SK-N-SH (cell line): ENCODE measurements around the gene HHIP. TPM values are rescaled to one million over a fixed set of nuclear protein-coding genes. Genes with fewer than 3 reads are reported as not detected.

Source experiments
- CTCF ChIA-PET: fragments of 300-600, 350-600 bp; formaldehyde crosslinking; extraction: SDS; loops from one replicate; lab custom pipeline; 2021; lab: Yijun Ruan, JAX
- POLR2A ChIA-PET: fragments of 350-600 bp; sonication (Branson Sonifier 250); formaldehyde crosslinking; extraction: SDS; loops from one replicate; lab custom pipeline; 2020; ENCODE audit warnings: antibody characterized with exemption, inconsistent platforms; lab: Yijun Ruan, JAX
- DNase-seq: peaks from one replicate; pipeline ENCODE4 v3.0.0; 2012
- H2AFZ ChIP-seq: fragments of 200-600 bp; sonication (generic); 2 replicates; pipeline ENCODE4 v1.8.1; 2016; ENCODE audit warnings: antibody characterized with exemption, mild to moderate bottlenecking, low read depth
- H3F3A ChIP-seq: fragments of 200-600 bp; sonication (generic); replicated peaks from 2 replicates; pipeline ENCODE3; 2016; ENCODE audit warnings: antibody characterized with exemption, mild to moderate bottlenecking; ENCODE audit not compliant: insufficient read depth
- H3K27ac ChIP-seq, 2 experiments: fragments of 200-500 bp in 1 of 2; fragments of 200-600 bp in 1 of 2; sonication (Bioruptor generic) in 1 of 2; sonication (generic), shearing (Covaris generic) in 1 of 2; 2 replicates each; pipeline versions ENCODE4 v1.5.1 to v1.6.1; 2014 to 2016; ENCODE audit warnings: low read depth in 2 of 2, inconsistent platforms in 1 of 2, low read length in 1 of 2, mild to moderate bottlenecking in 1 of 2, mixed read lengths in 1 of 2
- H3K27me3 ChIP-seq: fragments of 200-600 bp; sonication (generic), shearing (Covaris generic); 2 replicates; pipeline ENCODE4 v1.6.1; 2016; ENCODE audit warnings: mixed run types; ENCODE audit not compliant: insufficient read depth
- H3K36me3 ChIP-seq, 2 experiments: fragments of 200-500 bp in 1 of 2; fragments of 200-600 bp in 1 of 2; sonication (Bioruptor generic) in 1 of 2; sonication (generic) in 1 of 2; replicated peaks in 1 of 2; 2 replicates each; pipeline versions ENCODE3 to v1.5.1; 2014 to 2016; ENCODE audit warnings: low read length in 1 of 2, mild to moderate bottlenecking in 1 of 2; ENCODE audit not compliant: insufficient read depth in 2 of 2, control insufficient read depth in 1 of 2
- H3K4me1 ChIP-seq, 2 experiments: fragments of 200-500 bp in 1 of 2; fragments of 200-600 bp in 1 of 2; sonication (Bioruptor generic) in 1 of 2; sonication (generic), shearing (Covaris generic) in 1 of 2; 2 replicates each; pipeline versions ENCODE4 v1.5.1 to v1.6.1; 2014 to 2016; ENCODE audit warnings: low read depth in 1 of 2, low read length in 1 of 2, mixed run types in 1 of 2; ENCODE audit not compliant: insufficient read depth in 2 of 2, control insufficient read depth in 1 of 2
- H3K4me2 ChIP-seq: fragments of 200-600 bp; sonication (generic), shearing (Covaris generic); 2 replicates; pipeline ENCODE4 v1.6.1; 2017; ENCODE audit warnings: mixed run types
- H3K4me3 ChIP-seq, 2 experiments: fragments of 200-500 bp in 1 of 2; fragments of 200-600 bp in 1 of 2; sonication (Bioruptor generic) in 1 of 2; sonication (generic), shearing (Covaris generic) in 1 of 2; 2 replicates each; pipeline versions ENCODE4 v1.5.1 to v1.8.1; 2014 to 2016; ENCODE audit warnings: low read depth in 2 of 2, inconsistent platforms in 1 of 2, low read length in 1 of 2, mild to moderate bottlenecking in 1 of 2, mixed read lengths in 1 of 2, moderate library complexity in 1 of 2
- H3K79me2 ChIP-seq: fragments of 200-600 bp; sonication (generic); 2 replicates; pipeline ENCODE4 v1.8.1; 2017; ENCODE audit warnings: mild to moderate bottlenecking; ENCODE audit not compliant: insufficient read depth
- H3K9ac ChIP-seq: fragments of 200-600 bp; sonication (generic); 2 replicates; pipeline ENCODE4 v1.6.1; 2017; ENCODE audit warnings: mixed run types
- H3K9me2 ChIP-seq: fragments of 200-600 bp; sonication (generic); 2 replicates; pipeline ENCODE4 v1.6.1; 2017; ENCODE audit warnings: mixed run types
- H3K9me3 ChIP-seq: fragments of 200-600 bp; sonication (generic); 2 replicates; pipeline ENCODE4 v1.6.1; 2017; ENCODE audit warnings: mixed run types, mild to moderate bottlenecking, moderate library complexity
- H4K20me1 ChIP-seq: fragments of 200-600 bp; sonication (generic); 2 replicates; pipeline ENCODE4 v1.6.1; 2017; ENCODE audit warnings: mild to moderate bottlenecking, mixed run types; ENCODE audit not compliant: insufficient read depth
- ELF1 ChIP-seq: IDR thresholded peaks from 2 replicates; pipeline ENCODE4 v1.4.0; 2012
- EZH2phosphoT487 ChIP-seq: fragments of 200-600 bp; sonication (generic); IDR thresholded peaks from 2 replicates; pipeline ENCODE4 v1.6.1; 2017; ENCODE audit warnings: low read depth, mixed run types, mild to moderate bottlenecking, antibody characterized with exemption, moderate library complexity, borderline replicate concordance
- FOXJ3 ChIP-seq: sonication (generic); formaldehyde crosslinking; IDR thresholded peaks from 2 replicates; pipeline ENCODE4 v1.5.1; 2020; ENCODE audit warnings: mild to moderate bottlenecking, missing genetic modification reagents
- FOXM1 ChIP-seq: IDR thresholded peaks from 2 replicates; pipeline ENCODE4 v1.4.0; 2012; ENCODE audit warnings: low read depth, mild to moderate bottlenecking
- GABPA ChIP-seq: IDR thresholded peaks from 2 replicates; pipeline ENCODE4 v1.4.0; 2012; ENCODE audit warnings: low read depth, mild to moderate bottlenecking
- GATA2 ChIP-seq: sonication (generic); formaldehyde crosslinking; IDR thresholded peaks from 2 replicates; pipeline ENCODE4 v1.5.0; 2020; ENCODE audit warnings: mild to moderate bottlenecking, missing genetic modification reagents
- JUND ChIP-seq: IDR thresholded peaks from 2 replicates; pipeline ENCODE4 v1.4.0; 2012
- MXI1 ChIP-seq: IDR thresholded peaks from 2 replicates; pipeline ENCODE4 v1.6.1; 2012; ENCODE audit warnings: mild to moderate bottlenecking, low read depth, low read length, improper control_type of control experiment
- NFIC ChIP-seq: IDR thresholded peaks from 2 replicates; pipeline ENCODE4 v1.4.0; 2012; ENCODE audit warnings: borderline replicate concordance
- RAD21 ChIP-seq: IDR thresholded peaks from 2 replicates; pipeline ENCODE4 v1.6.1; 2012; ENCODE audit warnings: mild to moderate bottlenecking, low read length
- RCOR1 ChIP-seq: fragments of 150-350 bp; IDR thresholded peaks from 2 replicates; pipeline ENCODE4 v1.6.1; 2017; ENCODE audit warnings: antibody characterized with exemption, low read length
- SIN3A ChIP-seq: IDR thresholded peaks from 2 replicates; pipeline ENCODE4 v1.6.1; 2012; ENCODE audit warnings: low read depth, mild to moderate bottlenecking, low read length, moderate library complexity, borderline replicate concordance
- SMC3 ChIP-seq: IDR thresholded peaks from 2 replicates; pipeline ENCODE4 v1.6.1; 2012; ENCODE audit warnings: low read depth, low read length, improper control_type of control experiment
- TAF1 ChIP-seq: IDR thresholded peaks from 2 replicates; pipeline ENCODE4 v1.6.1; 2012; ENCODE audit warnings: low read depth, mild to moderate bottlenecking, low read length, moderate library complexity, borderline replicate concordance
- USF1 ChIP-seq: IDR thresholded peaks from 2 replicates; pipeline ENCODE4 v1.4.0; 2012; ENCODE audit warnings: low read depth, borderline replicate concordance
- YY1 ChIP-seq: IDR thresholded peaks from 2 replicates; pipeline ENCODE4 v1.4.0; 2012; ENCODE audit warnings: low read depth, mild to moderate bottlenecking
- WGBS: methylation state at CpG from one replicate; pipeline ENCODE4 v1.1.6; 2017; ENCODE audit warnings: low lambda C conversion rate; 5-methylcytosine and 5-hydroxymethylcytosine counted together
- polyA plus RNA-seq, 3 experiments: library from polyadenylated mRNA; depleted of rRNA; stranded (reverse); fragments of >200 nt; gene quantifications; 2 replicates each; pipeline ENCODE4 v1.2.3, GENCODE V29; 2012

The HHIP gene
- polyA plus RNA-seq, 1 of the 3 experiments (the other 2 are of a cell fraction), result 3.5 TPM

- ChIA-PET POLR2A (no interaction called here), CTCF (no interaction called here)
- H3K9me3 ChIP-seq, result no peaks in the 10 kb centered on the region
- no peak overlapping the region for H3K4me3 ChIP-seq
- TF ChIP-seq TAF1 (no peak), MXI1 (no peak), YY1 (no peak), FOXM1 (no peak), ELF1 (no peak), RAD21 (no peak), NFIC (no peak), EZH2phosphoT487 (no peak), RCOR1 (no peak)
- no peaks in the 10 kb centered on the region for H3K9me2 ChIP-seq
- peaks cover 0 to 7% of the 10 kb centered on the region in 2 experiments; a peak in 2 of 4 replicates for H3K4me1 ChIP-seq
- H3K27me3 ChIP-seq, result no peaks in the 10 kb centered on the region
- H3K4me2 ChIP-seq, result no peak overlapping the region
- peaks cover 6% of the 10 kb centered on the region for H3F3A ChIP-seq
- no peak overlapping the region for H3K9ac ChIP-seq
- no peaks in the 10 kb centered on the region; the same call in 1 of the 2 replicates for H3K79me2 ChIP-seq
- no peaks in the 10 kb centered on the region for H4K20me1 ChIP-seq
- no peak for DNase-seq
- H3K27ac ChIP-seq, result no peak overlapping the region
- 0% methylated on average over 4 of the region's 4 CpGs for WGBS
- H2AFZ ChIP-seq, result no peak overlapping the region
- peaks cover 0 to 11% of the 10 kb centered on the region in 2 experiments for H3K36me3 ChIP-seq
Measured at GRCh38 chr4:144734522-144734921, 88.6 kb downstream of the HHIP start.

- H3K4me2 ChIP-seq, result no peak overlapping the region
- no peaks in the 10 kb centered on the region for H3K9me3 ChIP-seq
- TF ChIP-seq MXI1 (no peak), USF1 (no peak), SMC3 (no peak), SIN3A (no peak), GATA2 (CRISPR knock-in tag) (no peak), FOXJ3 (CRISPR knock-in tag) (no peak), GABPA (no peak), NFIC (no peak), EZH2phosphoT487 (no peak), JUND (no peak)
- DNase-seq, result no peak
- ChIA-PET POLR2A (no interaction called here), CTCF (no interaction called here)
- H3K4me1 ChIP-seq, result peaks cover 0 to 7% of the 10 kb centered on the region in 2 experiments; a peak in 2 of 4 replicates
- WGBS, result 9% methylated on average over 3 of the region's 3 CpGs
- peaks cover 6% of the 10 kb centered on the region for H3F3A ChIP-seq
- H3K4me3 ChIP-seq, result no peak overlapping the region
- no peak overlapping the region for H3K27ac ChIP-seq
- H2AFZ ChIP-seq, result no peak overlapping the region
- no peaks in the 10 kb centered on the region for H3K27me3 ChIP-seq
- H3K79me2 ChIP-seq, result no peaks in the 10 kb centered on the region; the same call in 1 of the 2 replicates
- H3K9me2 ChIP-seq, result no peaks in the 10 kb centered on the region; the same call in 1 of the 2 replicates
- H4K20me1 ChIP-seq, result no peaks in the 10 kb centered on the region
- no peak overlapping the region for H3K9ac ChIP-seq
- peaks cover 0 to 15% of the 10 kb centered on the region in 2 experiments for H3K36me3 ChIP-seq
Measured at GRCh38 chr4:144738649-144739048, 92.7 kb downstream of the HHIP start.
